Ishikawa (cell line): Measurements from ENCODE around the gene COL24A1.

Source experiments
- CEBPB ChIP-seq: IDR thresholded peaks from 2 replicates; pipeline ENCODE4 v1.6.1; 2012
- CREB1 ChIP-seq: IDR thresholded peaks from 2 replicates; pipeline ENCODE4 v1.6.1; 2012; ENCODE audit warnings: low read depth
- EGR1 ChIP-seq: IDR thresholded peaks from 2 replicates; pipeline ENCODE4 v1.6.1; 2012
- EP300 ChIP-seq: IDR thresholded peaks from 2 replicates; pipeline ENCODE4 v1.6.1; 2012; ENCODE audit warnings: borderline replicate concordance
- FOXM1 ChIP-seq: IDR thresholded peaks from 2 replicates; pipeline ENCODE4 v1.6.1; 2012; ENCODE audit warnings: low read depth, borderline replicate concordance
- NFIC ChIP-seq: IDR thresholded peaks from 2 replicates; pipeline ENCODE4 v1.6.1; 2012
- RAD21 ChIP-seq: IDR thresholded peaks from 2 replicates; pipeline ENCODE4 v1.6.1; 2012; ENCODE audit warnings: low read depth
- TAF1 ChIP-seq: IDR thresholded peaks from 2 replicates; pipeline ENCODE4 v1.6.1; 2012; ENCODE audit warnings: low read depth, mild to moderate bottlenecking
- TCF12 ChIP-seq: IDR thresholded peaks from 2 replicates; pipeline ENCODE4 v1.6.1; 2012; ENCODE audit warnings: low read depth
- TEAD4 ChIP-seq: IDR thresholded peaks from 2 replicates; pipeline ENCODE4 v1.6.1; 2012
- USF1 ChIP-seq: IDR thresholded peaks from 2 replicates; pipeline ENCODE4 v1.6.1; 2012
- YY1 ChIP-seq: IDR thresholded peaks from 2 replicates; pipeline ENCODE4 v1.6.1; 2012; ENCODE audit warnings: low read depth
- ZBTB7A ChIP-seq: IDR thresholded peaks from 2 replicates; pipeline ENCODE4 v1.6.1; 2012; ENCODE audit warnings: low read depth
- TF ChIP-seq, protein P1 (sequence below): IDR thresholded peaks from 2 replicates; pipeline ENCODE4 v1.6.1; 2012
- TF ChIP-seq, protein P2 (sequence below): IDR thresholded peaks from 2 replicates; pipeline ENCODE4 v1.6.1; 2012; ENCODE audit warnings: low read depth, mild to moderate bottlenecking

Gene COL24A1

DNA sequence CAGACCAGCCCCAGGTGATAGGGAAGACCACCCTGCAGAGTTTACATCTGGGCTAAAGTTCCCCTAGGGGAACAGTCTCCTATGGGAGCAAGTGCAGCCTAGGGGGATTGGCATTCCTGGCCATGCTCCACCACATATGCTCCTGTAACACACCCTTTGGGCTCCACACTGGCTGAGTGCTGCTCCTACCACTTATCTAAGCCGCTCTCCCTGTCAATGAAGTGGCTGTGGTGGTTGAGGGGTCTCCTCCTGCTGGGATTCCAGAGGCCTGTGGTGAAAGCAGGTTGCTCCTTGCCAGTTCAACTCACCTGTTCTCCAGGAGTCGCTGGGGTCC, 51.1 kb downstream of the COL24A1 start:
- no peak for TF ChIP-seq CREB1
- no peak for TF ChIP-seq NFIC
- no peak for TF ChIP-seq ZBTB7A
- TF ChIP-seq TCF12 = no peak
- TF ChIP-seq USF1 = no peak
- TF ChIP-seq FOXM1 = no peak
- TF ChIP-seq EGR1 = no peak
- TF ChIP-seq CEBPB = no peak
- TF ChIP-seq YY1 = no peak
- TF ChIP-seq EP300 = no peak
- TF ChIP-seq, protein P1, sequence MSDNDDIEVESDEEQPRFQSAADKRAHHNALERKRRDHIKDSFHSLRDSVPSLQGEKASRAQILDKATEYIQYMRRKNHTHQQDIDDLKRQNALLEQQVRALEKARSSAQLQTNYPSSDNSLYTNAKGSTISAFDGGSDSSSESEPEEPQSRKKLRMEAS = no peak
- TF ChIP-seq, protein P2, sequence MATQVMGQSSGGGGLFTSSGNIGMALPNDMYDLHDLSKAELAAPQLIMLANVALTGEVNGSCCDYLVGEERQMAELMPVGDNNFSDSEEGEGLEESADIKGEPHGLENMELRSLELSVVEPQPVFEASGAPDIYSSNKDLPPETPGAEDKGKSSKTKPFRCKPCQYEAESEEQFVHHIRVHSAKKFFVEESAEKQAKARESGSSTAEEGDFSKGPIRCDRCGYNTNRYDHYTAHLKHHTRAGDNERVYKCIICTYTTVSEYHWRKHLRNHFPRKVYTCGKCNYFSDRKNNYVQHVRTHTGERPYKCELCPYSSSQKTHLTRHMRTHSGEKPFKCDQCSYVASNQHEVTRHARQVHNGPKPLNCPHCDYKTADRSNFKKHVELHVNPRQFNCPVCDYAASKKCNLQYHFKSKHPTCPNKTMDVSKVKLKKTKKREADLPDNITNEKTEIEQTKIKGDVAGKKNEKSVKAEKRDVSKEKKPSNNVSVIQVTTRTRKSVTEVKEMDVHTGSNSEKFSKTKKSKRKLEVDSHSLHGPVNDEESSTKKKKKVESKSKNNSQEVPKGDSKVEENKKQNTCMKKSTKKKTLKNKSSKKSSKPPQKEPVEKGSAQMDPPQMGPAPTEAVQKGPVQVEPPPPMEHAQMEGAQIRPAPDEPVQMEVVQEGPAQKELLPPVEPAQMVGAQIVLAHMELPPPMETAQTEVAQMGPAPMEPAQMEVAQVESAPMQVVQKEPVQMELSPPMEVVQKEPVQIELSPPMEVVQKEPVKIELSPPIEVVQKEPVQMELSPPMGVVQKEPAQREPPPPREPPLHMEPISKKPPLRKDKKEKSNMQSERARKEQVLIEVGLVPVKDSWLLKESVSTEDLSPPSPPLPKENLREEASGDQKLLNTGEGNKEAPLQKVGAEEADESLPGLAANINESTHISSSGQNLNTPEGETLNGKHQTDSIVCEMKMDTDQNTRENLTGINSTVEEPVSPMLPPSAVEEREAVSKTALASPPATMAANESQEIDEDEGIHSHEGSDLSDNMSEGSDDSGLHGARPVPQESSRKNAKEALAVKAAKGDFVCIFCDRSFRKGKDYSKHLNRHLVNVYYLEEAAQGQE = no peak
- no peak for TF ChIP-seq TEAD4
- no peak for TF ChIP-seq RAD21
- TF ChIP-seq TAF1 = no peak

GRCh38 chr1:86104606-86105532, 51.7 kb downstream of the COL24A1 start:
- TF ChIP-seq YY1 (no peak), FOXM1 (no peak), TEAD4 (no peak), RAD21 (no peak), ZBTB7A (no peak), USF1 (no peak), CREB1 (no peak), TCF12 (no peak), EGR1 (no peak), EP300 (no peak), TAF1 (no peak), NFIC (no peak), CEBPB (no peak)
- TF ChIP-seq, protein P2 = no peak
- TF ChIP-seq, protein P1 = no peak

DNA sequence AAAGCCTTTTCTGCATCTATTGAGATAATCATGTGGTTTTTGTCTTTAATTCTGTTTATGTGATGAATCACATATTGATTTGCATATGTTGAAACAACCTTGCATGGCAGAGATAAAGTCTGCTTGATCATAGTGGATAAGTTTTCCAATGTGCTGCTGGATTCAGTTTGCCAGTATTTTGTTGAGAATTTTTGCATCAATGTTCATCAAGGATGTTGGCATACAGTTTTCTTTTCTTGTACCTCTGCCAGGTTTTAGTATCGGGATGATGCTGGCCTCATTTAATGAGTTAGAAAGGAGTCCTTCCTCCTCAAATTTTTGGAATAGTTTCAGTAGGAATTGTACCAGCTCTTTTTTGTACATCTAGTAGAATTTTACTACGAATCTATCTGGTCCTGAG, 55.0 kb downstream of the COL24A1 start:
- TF ChIP-seq CEBPB (no peak), ZBTB7A (no peak), FOXM1 (no peak)

DNA sequence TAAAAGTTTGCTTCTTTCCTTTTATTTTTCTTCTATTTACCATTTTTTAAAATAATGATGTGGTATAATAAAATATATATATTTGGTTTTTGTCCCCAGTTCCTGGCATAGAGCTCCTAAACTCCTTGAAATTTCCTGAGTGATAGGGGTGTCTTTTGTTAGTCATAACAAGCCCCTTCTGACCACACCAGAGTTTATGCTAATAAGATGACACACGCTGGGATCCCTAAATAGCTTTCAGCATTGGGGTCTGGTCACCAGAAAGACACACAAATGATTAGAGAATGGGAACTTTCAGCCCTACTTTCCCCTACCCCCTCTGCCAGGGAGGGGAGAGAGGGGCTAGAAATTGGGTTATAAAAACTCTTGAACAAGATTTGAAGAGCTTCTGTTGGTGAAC, 56.2 kb downstream of the COL24A1 start:
- no peak for TF ChIP-seq CREB1
- no peak for TF ChIP-seq TAF1
- TF ChIP-seq RAD21 = no peak
- no peak for TF ChIP-seq NFIC
- no peak for TF ChIP-seq FOXM1
- TF ChIP-seq USF1 = no peak
- no peak for TF ChIP-seq ZBTB7A

GRCh38 chr1:86089765-86090164, 66.8 kb downstream of the COL24A1 start:
- no peak for TF ChIP-seq EP300
- TF ChIP-seq TAF1 = no peak
- TF ChIP-seq EGR1 = no peak
- no peak for TF ChIP-seq NFIC
- no peak for TF ChIP-seq CREB1
- TF ChIP-seq USF1 = no peak
- no peak for TF ChIP-seq TCF12
- TF ChIP-seq CEBPB = no peak
- TF ChIP-seq TEAD4 = no peak
- TF ChIP-seq FOXM1 = no peak
- no peak for TF ChIP-seq ZBTB7A
- TF ChIP-seq, protein P1 = no peak
- TF ChIP-seq RAD21 = no peak
- TF ChIP-seq YY1 = no peak
- TF ChIP-seq, protein P2 = no peak
